Endothelial cell of umbilical vein (primary cell): ENCODE results near the gene LONP2. TPM values are rescaled to one million over a fixed set of nuclear protein-coding genes. Genes with fewer than 3 reads are reported as not detected.

ENCODE experiments used
- BruUV-seq: library from RNA; stranded (reverse); fragments of 400-500 nt; replicated peaks from 2 replicates; lab custom pipeline; 2021; lab: Mats Ljungman, UMichigan
- CTCF ChIA-PET: fragments of 300-600, 350-600 bp; sonication (Branson Sonifier 250); formaldehyde crosslinking; loops from one replicate; lab custom pipeline; 2021; ENCODE audit warnings: antibody characterized with exemption, inconsistent platforms; lab: Charles Lee
- POLR2A ChIA-PET: fragments of 300-600, 350-600 bp; sonication (Branson Sonifier 250); formaldehyde crosslinking; loops from one replicate; lab custom pipeline; 2021; ENCODE audit warnings: antibody characterized with exemption, inconsistent platforms; lab: Charles Lee
- DNase-seq: peaks from one replicate; pipeline ENCODE4 v3.0.0-alpha.2; 2011; ENCODE audit warnings: low read depth, low spot score
- FAIRE-seq: peaks from 2 replicates; lab custom pipeline; 2011; peaks lifted over from hg19 to GRCh38; lab: Jason Lieb, UNC
- H2AFZ ChIP-seq: 2 replicates; pipeline ENCODE4 v1.6.0; 2012; ENCODE audit warnings: low read depth, low read length, control low read depth, inconsistent platforms
- H3K27ac ChIP-seq: 2 replicates; pipeline ENCODE4 v1.5.1; 2011; ENCODE audit warnings: low read depth, mild to moderate bottlenecking, control low read depth, low read length, moderate library complexity; ENCODE audit not compliant: insufficient read depth
- H3K27me3 ChIP-seq, 2 experiments: 2 replicates each; pipeline versions ENCODE4 v1.6.0 to v1.6.1; 2011; ENCODE audit warnings: low read length in 2 of 2, mixed read lengths in 1 of 2; ENCODE audit not compliant: control insufficient read depth in 2 of 2, insufficient read depth in 2 of 2
- H3K36me3 ChIP-seq, 2 experiments: 2 replicates in 1 of 2; 3 replicates in 1 of 2; pipeline ENCODE4 v1.5.1; 2011; ENCODE audit warnings: low read length in 2 of 2, mild to moderate bottlenecking in 1 of 2, moderate library complexity in 1 of 2; ENCODE audit not compliant: control insufficient read depth in 2 of 2, insufficient read depth in 2 of 2; ENCODE audit errors: extremely low read depth in 1 of 2
- H3K4me1 ChIP-seq: 3 replicates; pipeline ENCODE4 v1.5.1; 2011; ENCODE audit warnings: mild to moderate bottlenecking, low read length; ENCODE audit not compliant: control insufficient read depth, insufficient read depth; ENCODE audit errors: extremely low read depth
- H3K4me2 ChIP-seq: 2 replicates; pipeline ENCODE4 v1.6.1; 2011; ENCODE audit warnings: low read length, control low read depth, mixed read lengths; ENCODE audit not compliant: insufficient read depth
- H3K4me3 ChIP-seq, 3 experiments: fragments of 200-600 bp in 1 of 3; sonication (generic), shearing (Covaris generic) in 1 of 3; replicated peaks in 1 of 3; 2 replicates each; pipeline ENCODE4 v1.5.1; 2011 to 2016; ENCODE audit warnings: control low read depth in 3 of 3, low read length in 3 of 3, mild to moderate bottlenecking in 2 of 3, inconsistent platforms in 1 of 3, low read depth in 1 of 3, moderate library complexity in 1 of 3; ENCODE audit not compliant: insufficient read depth in 1 of 3
- H3K79me2 ChIP-seq: 2 replicates; pipeline ENCODE4 v1.6.0; 2012; ENCODE audit warnings: low read length, inconsistent platforms; ENCODE audit not compliant: control insufficient read depth, insufficient read depth
- H3K9ac ChIP-seq: replicated peaks from 2 replicates; pipeline ENCODE3; 2011; ENCODE audit warnings: low read length, control low read depth; ENCODE audit not compliant: insufficient read depth; ENCODE audit errors: extremely low read depth
- H3K9me1 ChIP-seq: replicated peaks from 3 replicates; pipeline ENCODE4 v1.6.0; 2011; ENCODE audit warnings: mild to moderate bottlenecking, low read length; ENCODE audit not compliant: control insufficient read depth, insufficient read depth; ENCODE audit errors: extremely low read depth
- H3K9me3 ChIP-seq: replicated peaks from 2 replicates; pipeline ENCODE4 v1.5.1; 2012; ENCODE audit warnings: low read length, inconsistent platforms; ENCODE audit not compliant: control insufficient read depth, insufficient read depth
- H4K20me1 ChIP-seq: replicated peaks from 2 replicates; pipeline ENCODE3; 2011; ENCODE audit warnings: mild to moderate bottlenecking, low read length; ENCODE audit not compliant: control insufficient read depth, insufficient read depth; ENCODE audit errors: extremely low read depth
- CTCF ChIP-seq, 2 donors: IDR thresholded peaks; 1 replicate in 1 of 2; 2 replicates in 1 of 2; pipeline ENCODE4 v1.5.1; 2011; ENCODE audit warnings: low read length in 2 of 2, mild to moderate bottlenecking in 2 of 2, moderate library complexity in 2 of 2, control low read depth in 1 of 2, inconsistent platforms in 1 of 2, low read depth in 1 of 2; ENCODE audit not compliant: insufficient read depth in 1 of 2; ENCODE audit errors: extremely low read depth in 1 of 2
- EZH2 ChIP-seq: IDR thresholded peaks from 2 replicates; pipeline ENCODE4 v1.6.1; 2012; ENCODE audit warnings: borderline replicate concordance, low read depth, mild to moderate bottlenecking, moderate library complexity, low read length, inconsistent platforms; ENCODE audit not compliant: severe bottlenecking
- FOS ChIP-seq: IDR thresholded peaks from 2 replicates; pipeline ENCODE4 v1.6.1; 2011; ENCODE audit warnings: mild to moderate bottlenecking, low read length, moderate library complexity, borderline replicate concordance; ENCODE audit not compliant: insufficient read depth
- GATA2 ChIP-seq: IDR thresholded peaks from 2 replicates; pipeline ENCODE4 v1.7.0; 2011; ENCODE audit warnings: low read depth, mild to moderate bottlenecking, moderate library complexity, mixed read lengths, low read length; ENCODE audit not compliant: insufficient read length, insufficient read depth
- JUN ChIP-seq: IDR thresholded peaks from 2 replicates; pipeline ENCODE4 v1.6.1; 2011; ENCODE audit warnings: borderline replicate concordance, low read depth; ENCODE audit not compliant: insufficient read length, insufficient read depth
- MAX ChIP-seq: IDR thresholded peaks from 2 replicates; pipeline ENCODE4 v1.6.1; 2011; ENCODE audit not compliant: insufficient read depth, insufficient read length
- MYC ChIP-seq: IDR thresholded peaks from one replicate; pipeline ENCODE4 v1.6.1; 2011; ENCODE audit warnings: mild to moderate bottlenecking, low read depth, low read length
- POLR2A ChIP-seq: IDR thresholded peaks from 2 replicates; pipeline ENCODE4 v1.6.1; 2012; ENCODE audit warnings: low read depth, mild to moderate bottlenecking, control low read depth, low read length
- POLR2AphosphoS5 ChIP-seq: IDR thresholded peaks from 2 replicates; pipeline ENCODE4 v1.6.1; 2012; ENCODE audit warnings: low read depth, mild to moderate bottlenecking, control low read depth, low read length, moderate library complexity; ENCODE audit not compliant: insufficient read depth
- dilution Hi-C: fragments of 300-500 bp; cut with MboI; formaldehyde crosslinking; loops from one replicate; pipeline ENCODE4 v1.15.0; 2019; ENCODE audit warnings: low sequenced_read_pairs; ENCODE audit not compliant: extremely low pct_ligation_motif_present
- intact Hi-C: fragments of 100-400 bp; cut with micrococcal nuclease; formaldehyde crosslinking; loops from one replicate; pipeline ENCODE4 v1.10.0; 2022
- polyA plus RNA-seq, 4 experiments: library from polyadenylated mRNA; depleted of rRNA in 3 of 4; stranded (reverse) in 3 of 4; unstranded in 1 of 4; fragments of >200 nt; gene quantifications; 2 replicates each; pipeline versions ENCODE4 v1.2.1 to v1.2.3, GENCODE V29; 2011 to 2012; ENCODE audit warnings: missing spikeins in 1 of 4
- total RNA-seq: library from RNA; stranded (reverse); gene quantifications from 2 replicates; pipeline ENCODE4 v1.2.3, GENCODE V29; 2021

Gene LONP2
- total and polyA plus RNA-seq, 2 donors (not counting 3 experiments of a cell fraction or from before 2014, with no cell fraction given): 13.5 to 38.4 TPM

- no peak for DNase-seq
- H4K20me1 ChIP-seq: no peaks in the 10 kb centered on the region
- H3K4me2 ChIP-seq: no peak overlapping the region
- no peaks in the 10 kb centered on the region for H3K27me3 ChIP-seq
- H3K4me1 ChIP-seq: no peaks in the 10 kb centered on the region
- no peak for TF ChIP-seq MAX
- TF ChIP-seq GATA2: no peak
- no peak for TF ChIP-seq MYC
- no peak for TF ChIP-seq POLR2A
- TF ChIP-seq EZH2: no peak
- TF ChIP-seq CTCF (IDR thresholded peaks at IDR 0.05; ENCODE audit: extremely low read depth in 1 of 2, insufficient read depth in 1 of 2, low read depth in 1 of 2, low read length in 2 of 2): no peak
- TF ChIP-seq JUN: no peak
- TF ChIP-seq FOS: no peak
- TF ChIP-seq POLR2AphosphoS5: no peak
- ChIA-PET CTCF (interaction anchor here (1.2 to 7.8 kb wide), 4 partner anchors 11 to 272 kb away, joined by 3 to 131 read pairs (median 56); no protein-coding TSS in a partner anchor), POLR2A (interaction anchor here (0.6 kb wide), 1 partner anchor 1342 kb away, joined by 5 read pairs; no protein-coding TSS in a partner anchor)
- dilution Hi-C loops (no loop called here), intact Hi-C loops (no loop called here)
- no peaks in the 10 kb centered on the region for H3K9me1 ChIP-seq
- H2AFZ ChIP-seq: no peak overlapping the region
- peaks cover 5 to 7% of the 10 kb centered on the region in 2 experiments for H3K36me3 ChIP-seq
- peaks cover 26% of the 10 kb centered on the region for H3K79me2 ChIP-seq
- H3K9me3 ChIP-seq: no peaks in the 10 kb centered on the region
- no peak overlapping the region for H3K27ac ChIP-seq
- no TSS peak for BruUV-seq
- H3K9ac ChIP-seq: no peak overlapping the region
- no peak overlapping the region for H3K4me3 ChIP-seq
- no peak for FAIRE-seq
These were observed 112.7 kb downstream of the LONP2 start for GRCh38 chr16:48356633-48357376.
